GM18511 (cell line): Measurements from ENCODE around the gene PRAMEF15.
"Not testable (repeated sequence)": the region's sequence is repeated elsewhere in the genome, so short reads cannot be mapped to it uniquely, and the experiment has no call there.

Experiments used
- ATAC-seq: cut with Tn5 transposase; IDR thresholded peaks from one replicate; pipeline ENCODE4 v1.9.1; 2021; ENCODE audit warnings: mild to moderate bottlenecking, moderate library complexity; ENCODE audit not compliant: unreplicated experiment

The PRAMEF15 gene

DNA sequence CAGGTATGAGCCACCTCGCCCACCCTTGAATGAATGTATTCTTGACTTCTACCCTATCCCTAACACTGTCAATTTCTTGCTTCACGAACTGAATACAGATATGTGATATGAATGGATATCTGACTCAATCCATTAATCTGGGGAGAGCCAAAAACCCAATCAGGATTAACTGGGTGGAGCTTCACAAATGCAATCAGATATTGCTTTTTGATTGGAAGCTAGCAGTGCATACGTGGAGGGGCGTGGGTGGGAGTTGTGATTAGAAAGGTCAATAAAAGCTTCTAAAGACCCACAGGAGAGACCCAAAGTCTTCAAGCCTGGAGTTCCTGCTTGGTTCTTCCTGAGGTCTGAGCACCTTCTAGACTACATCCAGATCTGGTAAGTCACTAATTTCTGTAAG lies at the start of gene PRAMEF15:
PRAMEF15 (plus strand) TSS at position 301 of the 400 bp plus-strand sequence. CDS start 2,827 bp downstream, outside the sequence.
- ATAC-seq: not testable (repeated sequence)

- not testable (repeated sequence) for ATAC-seq
Measured at GRCh38 chr1:13277016-13277415, 38.4 kb upstream of the PRAMEF15 start.

DNA sequence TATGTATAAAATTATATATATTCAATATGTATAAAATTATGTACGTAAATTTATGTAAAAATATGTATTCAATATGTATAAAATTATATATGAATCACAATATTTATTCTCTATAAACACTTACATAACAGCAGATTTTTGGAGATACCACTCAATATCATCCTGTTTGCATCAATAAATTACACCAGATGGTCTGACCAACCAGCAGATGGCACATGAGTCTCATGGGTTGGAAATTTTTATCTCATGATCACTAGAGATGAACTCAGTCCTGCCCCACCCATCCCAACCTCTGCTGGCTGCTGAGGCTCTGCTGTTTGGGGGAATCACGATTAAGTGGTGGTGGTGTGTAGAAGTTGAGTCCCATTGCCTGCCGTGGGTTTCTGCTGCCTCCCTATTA lies 35.8 kb upstream of the PRAMEF15 start:
- ATAC-seq: not testable (repeated sequence)

DNA sequence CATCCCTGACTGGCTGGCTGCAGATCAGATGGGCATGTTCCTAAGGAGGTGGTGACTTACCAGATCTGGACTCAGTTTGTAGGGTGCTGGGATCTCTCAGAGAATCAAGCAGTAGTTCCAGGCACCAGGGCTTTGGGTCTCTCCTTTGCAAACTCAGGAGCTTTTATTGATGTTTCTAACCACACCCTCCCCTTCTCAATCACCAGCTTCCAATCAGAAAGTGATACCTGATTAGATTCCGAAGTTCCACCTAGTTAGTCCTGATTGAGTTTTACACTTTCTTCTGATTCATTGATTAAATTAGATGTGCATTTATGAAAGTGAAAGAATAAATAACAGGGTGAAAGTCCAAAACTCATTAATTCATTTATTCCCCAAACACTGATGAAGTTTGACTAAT lies 30.3 kb upstream of the PRAMEF15 start, which contains the start of gene PRAMEF8:
PRAMEF8 (minus strand) TSS at position 101 of the 400 bp plus-strand sequence. CDS start 1,046 bp downstream, outside the sequence.
- not testable (repeated sequence) for ATAC-seq

- ATAC-seq: not testable (repeated sequence)
Measured at GRCh38 chr1:13289030-13289429, 26.4 kb upstream of the PRAMEF15 start.

DNA sequence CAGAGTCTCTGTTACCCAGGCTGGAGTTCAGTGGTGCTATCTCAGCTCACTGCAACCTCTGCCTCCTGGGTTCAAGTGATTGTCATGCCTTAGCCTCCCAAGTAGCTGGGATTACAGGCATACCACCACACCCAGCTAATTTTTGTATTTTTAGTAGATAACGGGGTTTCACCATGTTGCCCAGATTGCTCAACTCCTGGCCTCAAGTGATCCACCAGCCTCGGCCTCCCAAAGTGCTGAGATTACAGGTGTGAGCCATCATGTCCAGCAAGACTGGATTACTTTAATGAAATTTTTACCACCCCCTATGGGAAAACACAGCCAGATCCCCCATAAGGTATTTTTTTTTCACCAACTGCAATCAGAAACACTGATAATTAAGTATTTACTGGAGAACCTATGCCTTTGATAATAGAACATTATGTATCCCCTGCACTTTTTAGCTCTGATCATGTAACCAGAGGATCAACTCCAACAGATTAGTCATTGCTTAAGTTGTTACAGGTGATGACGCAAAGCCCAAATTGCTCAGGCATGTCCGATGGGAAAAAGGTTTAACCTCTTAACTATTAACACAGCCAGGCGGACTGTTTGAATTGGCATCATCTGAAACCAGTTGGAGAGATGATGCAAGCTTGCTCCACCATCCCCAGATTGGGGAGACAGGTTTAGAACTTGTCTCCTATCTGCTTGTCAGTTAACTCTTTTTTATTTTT lies 18.0 kb upstream of the PRAMEF15 start:
- not testable (repeated sequence) for ATAC-seq

- not testable (repeated sequence) for ATAC-seq
Measured at GRCh38 chr1:13298699-13299098, 16.7 kb upstream of the PRAMEF15 start.

DNA sequence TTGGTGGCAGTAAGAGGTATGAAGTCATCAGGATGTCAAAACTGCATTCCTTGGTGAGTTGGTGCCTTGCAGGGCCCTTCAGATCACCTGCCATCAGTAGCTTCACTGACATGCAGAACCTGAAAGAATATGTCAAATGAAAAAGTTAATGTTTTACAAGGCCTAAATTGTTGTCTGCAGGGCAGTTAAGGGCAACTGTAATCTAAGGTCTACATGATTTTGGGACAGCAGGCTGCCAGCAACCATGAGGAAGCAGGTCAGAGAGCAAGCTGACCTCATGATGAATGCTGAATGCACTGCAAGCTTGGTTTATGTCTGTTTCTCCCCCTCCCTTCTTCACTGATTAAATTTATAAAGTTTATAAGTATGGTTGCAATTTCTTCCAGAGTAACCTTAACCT lies 13.2 kb upstream of the PRAMEF15 start:
- not testable (repeated sequence) for ATAC-seq

DNA sequence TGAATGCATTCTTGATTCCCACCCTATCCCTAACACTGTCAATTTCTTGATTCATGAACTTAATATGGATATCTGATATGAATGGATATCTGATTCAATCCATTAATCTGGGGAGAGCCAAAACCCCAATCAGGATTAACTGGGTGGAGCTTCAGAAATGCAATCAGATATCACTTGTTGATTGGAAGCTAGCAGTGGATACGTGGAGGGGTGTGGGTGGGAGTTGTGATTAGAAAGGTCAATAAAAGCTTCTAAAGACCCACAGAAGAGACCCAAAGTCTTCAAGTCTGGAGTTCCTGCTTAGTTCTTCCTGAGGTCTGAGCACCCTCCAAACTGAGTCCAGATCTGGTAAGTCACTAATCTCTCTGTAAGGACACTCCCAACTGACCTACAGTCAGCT lies 12.1 kb upstream of the PRAMEF15 start, which contains the start of gene PRAMEF33:
PRAMEF33 (plus strand) TSS at position 301 of the 400 bp plus-strand sequence. CDS start 2,416 bp downstream, outside the sequence.
- ATAC-seq: not testable (repeated sequence)

DNA sequence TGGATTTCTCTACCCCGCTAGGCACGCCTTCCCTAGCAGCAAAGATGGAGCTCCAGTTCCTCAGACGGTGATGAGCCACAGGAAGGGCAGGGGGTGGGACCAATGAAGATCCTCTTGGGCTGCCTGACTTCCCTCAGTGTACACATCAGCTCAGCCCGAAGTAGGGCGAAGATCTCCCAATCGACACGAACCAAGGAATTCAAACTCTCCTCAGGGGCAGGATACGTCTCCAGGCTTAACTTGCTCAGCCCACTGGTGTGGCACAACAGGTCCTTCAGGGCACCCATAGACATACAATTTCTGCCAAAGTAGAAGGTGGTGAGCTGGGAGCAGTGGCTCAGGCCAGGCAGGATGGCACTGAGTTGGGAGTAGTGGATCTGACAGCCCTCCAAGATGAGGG lies 27.1 kb downstream of the PRAMEF15 start:
- not testable (repeated sequence) for ATAC-seq

GRCh38 chr1:13347034-13347433 lies 31.7 kb downstream of the PRAMEF15 start, which contains the start of gene PRAMEF14:
Gene PRAMEF14 (minus strand): TSS chr1:13347134. CDS start chr1:13345314, 1,820 bp downstream.
- ATAC-seq: not testable (repeated sequence)

GRCh38 chr1:13353476-13353875 lies 38.1 kb downstream of the PRAMEF15 start:
- ATAC-seq: not testable (repeated sequence)

GRCh38 chr1:13354475-13354874 lies 39.1 kb downstream of the PRAMEF15 start:
- not testable (repeated sequence) for ATAC-seq

DNA sequence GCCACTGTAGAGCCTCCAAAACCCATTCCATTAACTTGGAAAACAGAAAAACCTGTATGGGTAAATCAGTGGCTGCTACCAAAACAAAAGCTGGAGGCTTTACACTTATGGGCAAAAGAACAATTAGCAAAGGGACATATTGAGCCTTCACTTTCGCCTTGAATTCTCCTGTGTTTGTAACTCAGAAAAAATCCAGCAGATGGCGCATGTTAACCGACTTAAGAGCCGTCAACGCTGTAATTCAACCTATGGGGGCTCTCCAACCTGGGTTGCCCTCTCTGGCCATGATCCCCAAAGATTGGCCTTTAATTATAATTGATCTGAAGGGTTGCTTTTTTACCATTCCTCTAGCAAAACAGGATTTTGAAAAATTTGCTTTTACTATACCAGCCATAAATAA lies 41.4 kb downstream of the PRAMEF15 start:
- ATAC-seq: not testable (repeated sequence)

- ATAC-seq: not testable (repeated sequence)
Measured at GRCh38 chr1:13362364-13362763, 47.0 kb downstream of the PRAMEF15 start.

- not testable (repeated sequence) for ATAC-seq
Measured at GRCh38 chr1:13364928-13365327, 49.5 kb downstream of the PRAMEF15 start.

- not testable (repeated sequence) for ATAC-seq
Measured at GRCh38 chr1:13366536-13366935, 51.2 kb downstream of the PRAMEF15 start.

DNA sequence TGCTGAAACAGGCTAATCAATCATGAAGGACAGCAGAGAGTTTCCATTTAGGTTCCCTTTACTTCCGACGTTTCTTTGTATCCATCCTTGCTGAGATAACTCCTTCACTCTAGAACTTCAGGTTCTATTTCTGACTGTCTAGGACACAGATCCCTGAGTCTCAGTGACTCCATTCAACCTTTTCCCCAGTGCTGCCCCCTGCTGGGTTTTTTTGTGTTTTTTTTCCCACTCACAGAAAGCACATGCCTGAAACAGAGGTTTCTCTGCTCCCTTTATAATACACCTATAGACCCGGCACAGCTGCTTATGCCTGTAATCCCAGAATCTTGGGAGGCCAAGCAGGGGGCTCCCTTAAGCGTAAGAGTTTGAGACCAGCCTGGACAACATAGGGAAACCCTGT lies 53.2 kb downstream of the PRAMEF15 start:
- not testable (repeated sequence) for ATAC-seq
